ENCODE measurements around the gene BLCAP. TPM values are rescaled to one million over a fixed set of nuclear protein-coding genes. Genes with fewer than 3 reads are reported as not detected.
"Not testable (repeated sequence)": the region's sequence is repeated elsewhere in the genome, so short reads cannot be mapped to it uniquely, and the experiment has no call there.

Gene BLCAP, protein sequence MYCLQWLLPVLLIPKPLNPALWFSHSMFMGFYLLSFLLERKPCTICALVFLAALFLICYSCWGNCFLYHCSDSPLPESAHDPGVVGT
- 10 to 100 TPM; 78.4 to 88.1 (median 84.9) TPM for polyA plus RNA-seq (ENCODE audit: insufficient read length in 4 of 4)

- peak; percentile 82 to 93 (median 86) for DNase-seq (ENCODE audit: low read depth in 4 of 4, low spot score in 3 of 4)
Measured at GRCh38 chr20:37527638-37528445, at the start of gene BLCAP. BLCAP (minus strand) TSS chr20:37527876; CDS start chr20:37519174, 8,702 bp downstream.

- not testable (repeated sequence) for DNase-seq (ENCODE audit: low read depth in 4 of 4, low spot score in 3 of 4)
Measured at GRCh38 chr20:37577436-37577835, 49.8 kb upstream of the BLCAP start.

- DNase-seq (ENCODE audit: low read depth in 4 of 4, low spot score in 3 of 4): no peak
Measured at GRCh38 chr20:37576911-37577310, 49.2 kb upstream of the BLCAP start.

DNA sequence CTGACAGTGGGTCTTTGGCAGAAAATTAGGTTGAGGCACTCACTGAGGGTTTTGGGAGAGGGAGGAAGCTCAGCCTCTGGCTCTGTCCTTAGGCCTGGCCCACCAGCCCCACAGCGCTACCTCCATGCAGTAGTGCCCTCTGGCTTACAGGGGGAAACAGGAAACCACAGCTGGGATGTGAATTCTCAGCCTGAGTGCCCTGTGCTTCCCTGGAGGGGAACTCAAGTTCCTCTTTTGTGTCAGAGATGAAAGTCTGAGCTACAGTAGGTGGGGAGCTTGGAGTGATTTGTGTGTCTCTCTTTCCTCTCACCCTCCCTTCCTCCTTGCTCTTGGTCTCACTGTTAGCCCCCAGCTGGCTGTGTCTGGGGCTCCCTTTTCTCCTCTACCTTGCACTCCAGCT is 48.2 kb upstream of the BLCAP start:
- no peak for DNase-seq (ENCODE audit: low read depth in 4 of 4, low spot score in 3 of 4)

DNA sequence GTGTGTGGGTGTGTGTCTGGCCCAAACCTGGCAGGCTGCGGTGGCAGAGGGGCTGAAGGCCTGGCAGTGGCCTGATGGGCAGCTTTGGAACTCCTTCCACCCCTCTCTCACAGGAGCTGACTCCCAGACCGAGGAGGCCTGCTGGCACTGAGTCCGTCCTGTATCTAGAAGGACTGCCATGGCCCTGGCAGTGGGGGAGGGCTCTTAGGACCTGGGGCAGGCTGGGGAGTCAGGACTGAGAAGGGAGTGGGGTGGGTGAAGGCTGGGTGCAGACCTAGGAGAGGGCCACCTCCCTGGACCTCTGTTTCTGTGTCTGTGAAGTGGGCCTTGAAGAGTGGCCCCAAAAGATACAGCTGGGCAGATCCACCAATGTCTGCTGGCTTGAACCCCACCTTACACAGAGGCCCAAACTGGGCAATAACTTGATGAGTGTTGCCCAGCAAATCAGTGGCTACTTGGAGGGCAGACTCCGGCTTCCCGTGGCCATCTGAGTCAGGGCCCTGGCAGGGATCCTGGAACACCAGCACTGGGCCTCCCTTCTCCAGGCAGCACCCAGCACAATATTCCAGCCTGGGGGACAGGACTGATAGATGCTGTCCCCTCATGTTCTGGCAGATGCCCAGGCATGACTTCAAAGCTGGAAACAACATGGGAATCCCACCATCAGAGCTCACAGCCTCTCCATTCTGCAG is 46.7 kb upstream of the BLCAP start:
- DNase-seq (ENCODE audit: low read depth in 4 of 4, low spot score in 3 of 4): no peak

- DNase-seq (ENCODE audit: low read depth in 4 of 4, low spot score in 3 of 4): no peak
Measured at GRCh38 chr20:37573626-37574198, 46.0 kb upstream of the BLCAP start.

DNA sequence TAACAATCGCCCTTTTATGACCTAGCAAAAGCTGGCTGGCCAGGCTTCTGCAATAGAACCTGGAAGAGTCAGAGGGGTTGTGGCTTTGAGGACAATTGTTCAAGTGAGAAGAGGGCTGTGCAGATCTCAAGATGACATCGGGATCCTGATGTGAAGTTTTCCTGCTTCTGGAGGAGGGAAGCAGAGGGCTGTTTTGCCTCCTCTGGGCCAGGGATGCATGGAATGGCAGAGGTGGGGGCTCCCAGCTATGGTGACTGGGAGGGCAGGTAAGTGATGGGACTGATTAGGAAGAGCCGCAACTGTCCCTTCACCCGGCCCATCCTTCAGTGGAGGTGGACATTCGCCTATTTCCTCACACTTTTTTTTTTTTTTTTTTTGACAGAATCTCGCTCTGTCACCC is 43.4 kb upstream of the BLCAP start:
- DNase-seq (ENCODE audit: low read depth in 4 of 4, low spot score in 3 of 4): no peak

GRCh38 chr20:37570419-37570818 is 42.7 kb upstream of the BLCAP start:
- no peak for DNase-seq (ENCODE audit: low read depth in 4 of 4, low spot score in 3 of 4)

- DNase-seq (ENCODE audit: low read depth in 4 of 4, low spot score in 3 of 4): peak in 3 of 4 donors; percentile 47 to 60 (median 51)
Measured at GRCh38 chr20:37567671-37568588, 40.3 kb upstream of the BLCAP start.

DNA sequence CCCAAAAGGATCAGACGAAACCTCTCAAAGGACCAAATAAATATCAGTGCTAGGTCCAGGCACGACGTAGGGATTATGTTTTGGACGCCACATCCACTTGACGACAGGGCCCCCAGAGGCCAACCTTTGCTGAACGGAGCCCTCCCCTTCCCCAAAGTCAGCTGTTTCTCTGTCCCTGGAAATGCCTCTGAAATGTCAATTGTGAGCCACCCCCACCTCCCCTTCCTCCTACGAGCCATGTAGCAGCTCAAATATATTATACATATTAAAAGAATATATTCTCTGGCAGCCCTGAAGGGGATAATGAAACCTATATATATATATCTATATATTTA is 39.6 kb upstream of the BLCAP start:
- no peak for DNase-seq (ENCODE audit: low read depth in 4 of 4, low spot score in 3 of 4)

DNA sequence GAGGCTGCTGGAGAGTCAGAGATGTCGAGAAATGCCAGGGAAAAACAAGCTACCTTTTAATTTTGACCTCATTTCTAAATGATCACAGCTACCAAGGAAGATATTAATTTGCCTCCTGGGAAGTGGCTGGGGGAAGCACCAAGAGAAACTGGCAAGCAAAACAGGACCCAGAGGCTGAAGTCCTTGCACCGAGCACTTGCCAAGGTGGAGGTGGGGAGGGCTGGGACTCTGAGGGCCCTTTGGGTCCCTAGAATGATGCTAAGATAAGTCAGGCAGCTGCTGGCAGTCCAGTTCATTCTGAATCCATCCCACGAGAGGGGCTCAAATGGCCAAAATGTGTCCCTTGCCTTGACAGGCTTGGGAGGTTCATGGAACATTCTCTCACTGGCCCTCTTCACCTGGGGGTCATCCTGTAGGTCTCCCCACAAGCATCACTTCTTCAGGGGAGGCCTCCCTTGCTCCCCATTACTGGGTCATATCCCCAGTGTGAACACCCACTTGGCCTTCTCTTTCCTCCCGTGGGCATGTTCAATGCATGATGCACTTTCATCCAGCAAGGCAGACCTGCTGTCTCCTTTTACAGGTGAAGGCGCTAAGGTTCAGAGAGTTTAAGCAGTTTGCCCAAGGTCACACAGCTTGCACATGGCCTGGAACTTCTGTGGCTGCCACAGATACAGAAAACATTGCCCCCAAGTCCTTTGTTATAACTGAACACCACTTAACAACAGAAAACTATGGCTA is 39.1 kb upstream of the BLCAP start:
- DNase-seq (ENCODE audit: low read depth in 4 of 4, low spot score in 3 of 4): no peak

- no peak for DNase-seq (ENCODE audit: low read depth in 4 of 4, low spot score in 3 of 4)
Measured at GRCh38 chr20:37565134-37565811, 37.6 kb upstream of the BLCAP start.

GRCh38 chr20:37564388-37565133 is 36.9 kb upstream of the BLCAP start:
- DNase-seq (ENCODE audit: low read depth in 4 of 4, low spot score in 3 of 4): no peak

- no peak for DNase-seq (ENCODE audit: low read depth in 4 of 4, low spot score in 3 of 4)
Measured at GRCh38 chr20:37564016-37564387, 36.3 kb upstream of the BLCAP start.

- DNase-seq (ENCODE audit: low read depth in 4 of 4, low spot score in 3 of 4): no peak
Measured at GRCh38 chr20:37562695-37563480, 35.2 kb upstream of the BLCAP start.

DNA sequence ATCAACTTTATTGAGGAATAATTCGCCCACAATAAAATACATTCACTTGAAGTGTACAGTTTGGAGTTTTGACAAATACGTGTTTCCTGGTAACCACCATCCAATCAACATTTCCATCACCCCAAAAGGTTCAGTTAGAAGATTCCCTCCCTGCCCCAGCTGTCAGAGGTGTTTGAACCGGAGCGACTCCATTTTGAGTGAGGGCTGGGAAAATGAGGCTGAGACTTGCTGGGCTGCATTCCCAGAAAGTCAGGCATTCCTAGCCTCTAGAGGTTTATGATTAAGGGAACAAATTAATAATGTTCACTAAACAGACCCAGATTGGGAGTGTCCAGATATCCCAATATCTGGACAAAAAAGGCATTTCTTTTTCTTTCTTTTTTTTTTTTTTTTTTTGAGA is 33.0 kb upstream of the BLCAP start:
- no peak for DNase-seq (ENCODE audit: low read depth in 4 of 4, low spot score in 3 of 4)

- no peak for DNase-seq (ENCODE audit: low read depth in 4 of 4, low spot score in 3 of 4)
Measured at GRCh38 chr20:37559312-37560027, 31.8 kb upstream of the BLCAP start.

Measured in right renal pelvis (tissue), 4 donors.